ENCODE data around the gene AP1G2.

DNA sequence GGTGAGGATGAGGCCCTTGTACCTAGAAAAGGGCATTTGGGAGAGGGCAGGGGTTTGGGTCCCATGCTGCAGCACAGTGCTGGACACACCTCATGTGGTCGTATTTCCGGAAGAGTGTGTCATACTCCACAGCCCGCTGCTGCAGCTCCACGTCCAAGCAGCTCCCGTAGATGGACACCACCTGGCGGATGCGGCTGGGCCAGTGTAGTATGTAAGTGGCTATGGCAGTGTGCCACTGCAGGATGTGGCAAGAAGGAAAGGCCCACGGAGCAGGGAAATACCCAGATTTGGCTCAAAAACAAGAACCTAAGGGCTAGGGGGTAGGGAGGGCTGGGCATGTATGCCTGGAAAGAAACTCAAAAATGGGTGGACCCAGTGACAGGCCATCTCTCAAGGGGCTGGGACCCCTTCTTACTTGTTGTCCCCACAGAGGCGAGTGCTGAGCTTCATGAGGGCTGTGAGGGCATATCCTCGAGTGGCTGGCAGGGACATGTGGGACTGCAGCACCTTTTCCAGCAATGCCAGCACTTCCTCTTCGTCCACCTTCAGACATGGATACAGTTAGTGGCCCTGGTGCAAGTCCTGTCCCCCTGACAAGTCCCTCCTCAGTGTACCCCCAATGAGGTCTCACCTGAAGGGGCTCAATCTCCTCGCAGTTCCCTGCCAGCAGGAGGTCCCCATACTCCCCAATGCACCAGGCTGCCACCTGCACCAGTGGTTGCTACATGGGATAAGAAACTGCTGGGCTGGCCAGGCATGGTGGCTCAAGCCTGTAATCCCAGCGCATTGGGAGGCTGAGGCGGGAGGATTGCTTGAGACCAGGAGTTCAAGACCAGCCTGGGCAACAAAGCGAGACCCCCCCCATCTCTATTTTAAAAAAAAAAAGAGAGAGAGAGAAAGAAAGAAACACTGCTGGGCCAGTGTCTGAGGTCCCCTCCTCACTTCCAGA is 5.4 kb downstream of the AP1G2 start:
- TF ChIP-seq POLR2A (IDR thresholded peaks at IDR 0.05; ENCODE audit: low read depth, low read length), result no peak
- no peak for TF ChIP-seq SPI1 (IDR thresholded peaks at IDR 0.05; ENCODE audit: low read depth, low read length)
- TF ChIP-seq POLR2AphosphoS5 (IDR thresholded peaks at IDR 0.05; ENCODE audit: low read depth, low read length), result no peak

Measured in GM12891 (cell line).